ENCODE measurements around the gene GRAMD1B.

GRCh38 chr11:123526027-123526805 is 96.1 kb downstream of the GRAMD1B start:
- no peak for TF ChIP-seq POLR2A (IDR thresholded peaks at IDR 0.05; ENCODE audit: low read length)
- no peak for TF ChIP-seq GATA1 (IDR thresholded peaks at IDR 0.05; ENCODE audit: low read depth, low read length)

All from erythroblast (primary cell).